ENCODE measurements around the gene ADCY3.

Gene ADCY3

DNA sequence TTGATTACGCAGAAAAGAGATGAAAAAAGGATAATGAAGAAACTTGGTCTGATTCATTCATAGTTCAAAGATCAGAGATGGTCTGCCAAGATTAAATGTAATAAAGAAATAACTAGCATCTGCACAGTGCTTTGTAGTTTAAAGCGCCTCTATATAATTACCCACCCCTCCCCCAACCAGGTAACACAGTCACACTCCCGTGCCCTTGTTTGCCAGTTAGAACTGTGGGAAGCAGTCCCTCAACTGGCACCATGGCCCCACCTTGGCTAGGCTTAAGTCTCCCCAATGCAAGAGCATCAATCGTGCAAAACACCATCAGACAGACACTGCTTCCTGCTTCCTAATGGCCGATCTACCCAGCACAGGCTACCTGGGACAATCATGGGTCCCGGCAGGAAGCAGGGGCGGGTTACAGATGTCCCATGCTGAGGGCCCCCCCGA lies 11.6 kb downstream of the ADCY3 start:
- DNase-seq (ENCODE audit: low read depth, low spot score): no peak
- no peak overlapping the region for H3K4me3 ChIP-seq (ENCODE audit: low read depth, low read length)
- ChIA-PET POLR2A (no interaction called here), CTCF (interaction anchor here (1.9 kb wide), 1 partner anchor 8 kb away, joined by 5 read pairs; no protein-coding TSS in a partner anchor)
- TF ChIP-seq, protein P1, sequence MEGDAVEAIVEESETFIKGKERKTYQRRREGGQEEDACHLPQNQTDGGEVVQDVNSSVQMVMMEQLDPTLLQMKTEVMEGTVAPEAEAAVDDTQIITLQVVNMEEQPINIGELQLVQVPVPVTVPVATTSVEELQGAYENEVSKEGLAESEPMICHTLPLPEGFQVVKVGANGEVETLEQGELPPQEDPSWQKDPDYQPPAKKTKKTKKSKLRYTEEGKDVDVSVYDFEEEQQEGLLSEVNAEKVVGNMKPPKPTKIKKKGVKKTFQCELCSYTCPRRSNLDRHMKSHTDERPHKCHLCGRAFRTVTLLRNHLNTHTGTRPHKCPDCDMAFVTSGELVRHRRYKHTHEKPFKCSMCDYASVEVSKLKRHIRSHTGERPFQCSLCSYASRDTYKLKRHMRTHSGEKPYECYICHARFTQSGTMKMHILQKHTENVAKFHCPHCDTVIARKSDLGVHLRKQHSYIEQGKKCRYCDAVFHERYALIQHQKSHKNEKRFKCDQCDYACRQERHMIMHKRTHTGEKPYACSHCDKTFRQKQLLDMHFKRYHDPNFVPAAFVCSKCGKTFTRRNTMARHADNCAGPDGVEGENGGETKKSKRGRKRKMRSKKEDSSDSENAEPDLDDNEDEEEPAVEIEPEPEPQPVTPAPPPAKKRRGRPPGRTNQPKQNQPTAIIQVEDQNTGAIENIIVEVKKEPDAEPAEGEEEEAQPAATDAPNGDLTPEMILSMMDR (IDR thresholded peaks at IDR 0.05; ENCODE audit: insufficient read depth, low read length, missing control alignments): no peak

DNA sequence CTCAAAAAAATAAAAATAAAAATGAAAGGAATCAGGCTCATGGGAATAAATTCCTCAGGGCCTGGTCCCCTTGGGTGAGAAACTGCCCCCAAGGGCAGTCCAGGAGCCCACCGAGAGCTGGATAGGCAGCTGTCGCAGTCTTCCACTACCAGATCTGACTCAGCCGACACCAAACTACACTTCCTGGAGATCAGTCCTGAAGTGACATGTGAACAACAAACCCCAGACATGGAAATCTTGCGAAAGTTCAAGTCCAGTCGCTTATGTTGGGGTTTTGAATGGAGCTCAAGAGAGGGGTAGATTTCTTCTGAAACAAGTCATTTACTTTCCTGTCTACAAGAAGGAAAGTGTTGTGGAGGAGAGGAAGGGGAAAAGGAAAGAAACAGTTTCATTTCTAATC lies 12.9 kb downstream of the ADCY3 start:
- POLR2A ChIA-PET: no interaction called here
- CTCF ChIA-PET: interaction anchor here (1.9 kb wide), 1 partner anchor 9 kb away, joined by 5 read pairs; no protein-coding TSS in a partner anchor
- TF ChIP-seq, protein P1 (IDR thresholded peaks at IDR 0.05; ENCODE audit: insufficient read depth, low read length, missing control alignments): no peak
- H3K4me3 ChIP-seq (ENCODE audit: low read depth, low read length): no peak overlapping the region
- no peak for DNase-seq (ENCODE audit: low read depth, low spot score)

DNA sequence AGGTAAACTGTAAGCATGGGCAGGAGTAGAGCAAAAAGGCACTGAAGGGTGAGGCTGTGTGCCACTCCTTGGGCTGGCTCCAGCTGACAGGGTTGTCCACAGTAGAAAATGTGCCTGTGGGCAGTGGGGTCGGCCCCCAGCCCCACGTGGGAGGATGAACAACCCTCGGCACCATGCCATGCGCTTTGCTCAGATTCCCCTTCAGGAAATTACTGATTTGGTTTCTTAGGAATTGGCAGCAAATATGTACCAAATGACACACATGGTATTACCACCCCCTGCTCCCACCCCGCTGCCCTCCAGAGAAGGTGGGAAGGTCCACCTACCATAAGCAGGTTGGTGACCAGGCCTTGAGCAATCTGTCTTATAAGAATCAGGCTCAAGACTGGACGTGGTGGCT lies 13.6 kb downstream of the ADCY3 start:
- TF ChIP-seq, protein P1 (IDR thresholded peaks at IDR 0.05; ENCODE audit: insufficient read depth, low read length, missing control alignments): no peak
- ChIA-PET CTCF (interaction anchor here (1.9 kb wide), 1 partner anchor 10 kb away, joined by 5 read pairs; no protein-coding TSS in a partner anchor), POLR2A (no interaction called here)
- DNase-seq (ENCODE audit: low read depth, low spot score): no peak
- no peak overlapping the region for H3K4me3 ChIP-seq (ENCODE audit: low read depth, low read length)

DNA sequence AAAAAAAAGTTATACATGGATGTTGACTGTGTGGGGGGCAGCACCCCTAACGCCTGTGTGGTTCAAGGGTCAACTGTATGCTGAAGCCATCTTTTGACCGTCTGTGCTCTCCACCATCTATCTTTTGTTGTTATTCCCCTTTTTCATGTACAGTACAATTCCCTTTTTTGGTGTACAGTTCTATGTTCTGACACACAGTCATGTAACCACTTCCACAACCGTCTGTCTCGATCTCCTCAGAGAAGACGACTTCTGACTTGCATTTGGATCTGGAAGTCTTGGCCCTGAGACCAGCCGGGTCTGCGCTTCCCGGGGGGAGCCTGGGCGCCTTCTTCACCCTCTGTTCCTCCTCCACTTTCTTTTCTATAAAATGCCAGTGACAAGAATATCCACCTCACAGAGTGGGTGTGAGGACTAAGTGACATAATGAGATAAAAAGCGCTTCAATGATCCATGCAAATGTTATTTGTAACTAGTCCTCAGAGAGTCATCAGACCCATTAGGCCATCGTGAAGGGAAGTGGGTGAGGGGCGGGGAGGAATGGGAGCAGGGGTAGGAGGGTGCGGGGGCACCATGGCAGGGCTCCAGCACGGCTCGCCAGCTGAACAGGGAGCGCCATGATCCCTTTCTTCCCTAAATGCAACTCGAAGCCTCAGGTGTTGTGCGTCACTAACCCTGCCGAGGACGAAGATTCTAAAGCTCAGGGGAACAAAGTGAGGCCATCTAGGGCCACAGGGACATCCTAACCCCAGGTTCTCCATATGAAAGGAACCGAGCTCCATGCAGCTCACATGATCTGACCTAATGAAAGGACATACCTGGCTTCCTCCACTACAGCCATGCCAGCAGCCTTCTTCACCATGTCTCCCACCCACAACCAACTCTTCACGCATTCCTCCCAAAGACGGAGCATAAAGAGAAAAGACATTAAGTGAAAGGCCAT lies 16.6 kb downstream of the ADCY3 start:
- CTCF ChIA-PET: no interaction called here
- POLR2A ChIA-PET: no interaction called here
- TF ChIP-seq, protein P1 (IDR thresholded peaks at IDR 0.05; ENCODE audit: insufficient read depth, low read length, missing control alignments): no peak

DNA sequence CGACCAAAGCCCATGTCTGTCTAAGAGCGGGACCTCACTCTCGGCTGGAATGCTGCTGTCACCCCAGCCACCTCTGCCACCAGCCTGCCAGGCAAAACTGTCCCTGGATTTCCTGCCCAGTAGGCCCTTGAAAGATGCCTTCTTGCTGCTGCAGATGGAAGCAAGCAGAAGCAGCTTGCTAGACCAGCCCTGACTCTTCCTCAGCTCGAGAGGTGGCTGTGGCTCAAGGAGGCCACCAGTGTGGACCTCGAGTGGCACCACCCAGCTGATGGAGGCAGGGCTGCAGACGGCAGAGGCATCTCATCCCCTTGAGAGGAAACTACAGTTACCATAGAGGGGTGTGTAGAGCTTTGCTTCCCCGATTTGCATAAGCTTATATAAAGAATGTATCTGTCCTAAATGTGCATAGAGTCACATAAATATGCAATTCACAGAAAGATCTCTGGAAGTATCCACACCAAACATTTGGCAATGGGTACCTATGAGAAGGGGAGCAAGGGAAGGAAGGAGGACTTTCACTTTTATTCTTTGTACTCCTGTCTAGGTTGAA lies 20.6 kb downstream of the ADCY3 start:
- TF ChIP-seq, protein P1 (IDR thresholded peaks at IDR 0.05; ENCODE audit: insufficient read depth, low read length, missing control alignments): no peak
- POLR2A ChIA-PET: no interaction called here
- CTCF ChIA-PET: interaction anchor here (1.1 kb wide), 1 partner anchor 16 kb away, joined by 4 read pairs; no protein-coding TSS in a partner anchor
- DNase-seq (ENCODE audit: low read depth, low spot score): no peak
- H3K4me3 ChIP-seq (ENCODE audit: low read depth, low read length): no peak overlapping the region

More for the DNA sequence above, 16.6 kb downstream of the ADCY3 start:
- no peak overlapping the region for H3K4me3 ChIP-seq (ENCODE audit: low read depth, low read length)
- no peak for DNase-seq (ENCODE audit: low read depth, low spot score)

All from AG04449 (cell line).